Stimulated activated naive CD4-positive, alpha-beta T cell (primary cell): Measurements from ENCODE around the gene FZD7.

Source experiments
- DNase-seq, 6 experiments: peaks; one replicate each; lab custom pipeline; 2025; lab: John Stamatoyannopoulos, UW

Gene FZD7

DNA sequence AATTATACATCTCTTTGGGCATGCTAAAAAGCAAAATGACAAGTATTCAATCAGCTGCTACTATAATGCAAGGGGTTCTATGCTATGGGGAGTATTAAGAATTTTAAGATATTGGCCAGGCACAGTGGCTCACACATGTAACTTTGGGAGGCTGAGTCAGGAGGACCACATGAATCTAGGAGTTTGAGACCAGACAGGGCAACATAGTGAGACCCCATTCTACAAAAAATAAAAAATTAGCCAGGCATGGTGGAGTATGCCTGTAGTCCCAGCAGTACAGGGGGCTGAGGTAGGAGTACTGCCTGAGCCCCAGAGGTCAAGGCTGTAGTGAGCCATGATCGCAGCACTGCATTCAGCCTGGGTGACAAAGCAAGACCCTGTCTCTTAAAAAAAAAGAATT lies 33.9 kb downstream of the FZD7 start:
- no peak for DNase-seq

GRCh38 chr2:202069170-202070067 lies 35.8 kb downstream of the FZD7 start:
- DNase-seq, result no peak

DNA sequence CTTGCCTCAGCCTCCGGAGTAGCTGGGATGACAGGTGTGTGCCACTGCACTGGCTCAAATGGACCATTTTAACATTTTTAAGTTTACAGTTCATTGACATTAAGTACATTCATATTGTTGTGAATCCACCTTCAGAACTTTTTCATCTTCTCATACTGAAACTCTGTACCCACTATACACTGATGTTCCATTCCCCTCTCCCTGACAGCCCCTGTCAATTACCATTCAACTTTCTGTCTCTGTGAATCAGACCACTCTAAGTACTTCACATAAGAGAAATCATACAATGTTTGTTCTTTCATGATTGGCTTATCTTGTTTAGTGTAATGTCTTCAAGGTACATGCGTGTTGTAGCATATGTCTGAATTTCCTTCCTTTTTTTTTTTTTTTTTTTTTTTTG lies 37.5 kb downstream of the FZD7 start:
- DNase-seq, result no peak

DNA sequence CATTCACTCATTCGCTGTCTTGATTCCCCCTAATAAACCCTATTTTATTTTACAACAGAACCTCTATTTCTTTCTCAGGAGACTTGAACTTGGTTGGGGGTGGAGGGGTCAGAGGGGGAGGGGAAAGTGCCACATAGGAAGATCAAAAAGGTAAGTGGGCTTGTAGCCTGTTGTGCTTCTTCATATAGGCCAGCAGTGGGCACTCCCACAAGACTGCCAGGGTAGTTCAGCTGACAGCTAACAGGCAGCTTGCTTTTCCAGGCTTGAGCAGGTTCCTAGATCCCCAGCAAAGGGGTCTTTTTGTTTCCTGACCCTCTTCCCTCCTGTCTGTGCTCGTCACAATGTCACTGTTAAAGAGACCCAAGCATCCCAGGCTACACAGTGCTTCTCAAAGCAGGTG lies 38.6 kb downstream of the FZD7 start:
- no peak for DNase-seq

GRCh38 chr2:202072737-202073401 lies 39.2 kb downstream of the FZD7 start, which contains the start of gene KIAA2012:
Gene KIAA2012 (plus strand): TSS chr2:202073255. CDS start chr2:202073628, 373 bp downstream.
- no peak for DNase-seq

DNA sequence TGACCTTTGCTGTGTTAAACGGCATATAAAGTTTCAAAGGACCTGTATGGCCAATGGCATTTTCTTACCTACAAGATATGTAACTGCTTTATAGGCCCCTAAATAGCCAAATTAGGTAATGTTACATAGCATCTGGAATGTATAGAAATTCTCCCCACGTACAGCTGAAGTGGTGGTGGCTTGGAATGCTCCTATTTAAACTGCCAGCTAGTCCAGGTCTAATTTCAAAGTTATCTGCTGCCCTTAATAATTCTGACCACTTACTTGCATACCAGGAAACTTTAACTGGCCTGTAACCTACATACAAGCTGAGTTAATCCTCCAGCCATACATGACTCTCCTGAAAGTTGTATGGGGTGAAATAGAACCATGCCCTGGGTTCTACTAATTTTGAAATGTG lies 40.7 kb downstream of the FZD7 start:
- DNase-seq, result no peak

DNA sequence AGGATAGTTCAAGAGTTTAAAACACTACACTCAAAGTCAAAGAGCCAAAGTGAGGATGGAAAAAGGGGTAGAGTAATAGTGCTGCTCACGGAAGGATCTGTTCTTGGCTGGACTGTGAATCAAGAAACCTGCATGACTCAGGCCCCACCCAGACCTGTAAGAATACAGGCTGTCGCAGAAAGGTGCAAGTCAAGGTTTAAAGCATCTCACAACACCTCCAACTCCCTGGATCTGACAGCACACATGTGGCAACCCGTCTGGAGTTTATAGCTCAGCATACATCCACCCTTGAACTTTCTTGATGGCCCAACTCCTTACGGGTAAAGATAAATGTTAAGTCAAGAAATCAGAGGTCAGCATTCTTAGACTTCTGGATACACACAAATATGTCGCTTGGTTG lies 45.7 kb downstream of the FZD7 start:
- no peak for DNase-seq

DNA sequence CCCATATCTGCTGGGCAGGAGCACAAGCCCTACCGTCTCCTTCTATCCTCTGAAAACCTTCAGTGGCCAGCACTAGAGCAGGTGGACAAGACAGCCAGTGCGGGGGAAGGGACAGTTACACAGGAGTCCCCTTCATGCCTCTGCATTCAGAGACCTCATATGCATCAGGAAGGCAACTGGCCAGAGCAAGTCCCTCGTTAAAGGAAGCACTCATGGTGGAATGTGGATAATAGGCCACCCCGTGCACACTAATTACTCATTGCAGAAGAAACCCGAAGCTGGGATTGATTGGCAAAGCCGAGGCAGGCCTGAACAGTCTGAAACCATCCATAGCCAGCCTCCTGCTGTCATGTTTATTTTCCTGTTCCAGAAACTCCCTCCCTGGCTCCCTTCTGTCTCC lies 50.6 kb downstream of the FZD7 start:
- no peak for DNase-seq
